ENCODE measurements around the gene CTNNA3. TPM values are rescaled to one million over a fixed set of nuclear protein-coding genes. Genes with fewer than 3 reads are reported as not detected.

CTNNA3 gene
- total RNA-seq, 1 experiment from 2014 or later: 0.85 TPM

GRCh38 chr10:67541411-67541810, 154.6 kb downstream of the CTNNA3 start:
- peaks cover 7% of the 10 kb centered on the region; the same call in 1 of the 2 replicates for H3K27me3 ChIP-seq (ENCODE audit: control insufficient read depth, insufficient read depth, low read length)
- no peaks in the 10 kb centered on the region for H3K9me3 ChIP-seq (ENCODE audit: control insufficient read depth, insufficient read depth, low read depth, low read length)
- intact Hi-C loops (cut with micrococcal nuclease; ENCODE audit: unreplicated experiment) (no loop called here), in situ Hi-C loops (cut with HindIII; ENCODE audit: low pct_unique_long_range_greater_than_20kb, low sequenced_read_pairs) (no loop called here)
- POLR2A ChIA-PET: no interaction called here
- H3K4me3 ChIP-seq (ENCODE audit: low read depth in 2 of 2, low read length in 2 of 2): no peak overlapping the region
- ATAC-seq: no peak
- H3K4me1 ChIP-seq (ENCODE audit: control insufficient read depth, insufficient read depth, low read length): peaks cover 4% of the 10 kb centered on the region; the same call in 1 of the 2 replicates
- no TSS peak for BruUV-seq (replicated peaks)
- H3K27ac ChIP-seq (ENCODE audit: low read length): no peak overlapping the region
- H3K36me3 ChIP-seq (ENCODE audit: control insufficient read depth, insufficient read depth, low read length): no peaks in the 10 kb centered on the region
- no peak for TF ChIP-seq TCF7L2 (IDR thresholded peaks at IDR 0.05; ENCODE audit: low read depth, low read length)
- TF ChIP-seq CTCF (IDR thresholded peaks at IDR 0.05): no peak
- no peak for TF ChIP-seq SIN3A (IDR thresholded peaks at IDR 0.05; ENCODE audit: borderline replicate concordance, insufficient read depth, low read depth, low read length)
- no peak for TF ChIP-seq POLR2AphosphoS5 (IDR thresholded peaks at IDR 0.05; ENCODE audit: low read depth, low read length)
- TF ChIP-seq, protein P1, sequence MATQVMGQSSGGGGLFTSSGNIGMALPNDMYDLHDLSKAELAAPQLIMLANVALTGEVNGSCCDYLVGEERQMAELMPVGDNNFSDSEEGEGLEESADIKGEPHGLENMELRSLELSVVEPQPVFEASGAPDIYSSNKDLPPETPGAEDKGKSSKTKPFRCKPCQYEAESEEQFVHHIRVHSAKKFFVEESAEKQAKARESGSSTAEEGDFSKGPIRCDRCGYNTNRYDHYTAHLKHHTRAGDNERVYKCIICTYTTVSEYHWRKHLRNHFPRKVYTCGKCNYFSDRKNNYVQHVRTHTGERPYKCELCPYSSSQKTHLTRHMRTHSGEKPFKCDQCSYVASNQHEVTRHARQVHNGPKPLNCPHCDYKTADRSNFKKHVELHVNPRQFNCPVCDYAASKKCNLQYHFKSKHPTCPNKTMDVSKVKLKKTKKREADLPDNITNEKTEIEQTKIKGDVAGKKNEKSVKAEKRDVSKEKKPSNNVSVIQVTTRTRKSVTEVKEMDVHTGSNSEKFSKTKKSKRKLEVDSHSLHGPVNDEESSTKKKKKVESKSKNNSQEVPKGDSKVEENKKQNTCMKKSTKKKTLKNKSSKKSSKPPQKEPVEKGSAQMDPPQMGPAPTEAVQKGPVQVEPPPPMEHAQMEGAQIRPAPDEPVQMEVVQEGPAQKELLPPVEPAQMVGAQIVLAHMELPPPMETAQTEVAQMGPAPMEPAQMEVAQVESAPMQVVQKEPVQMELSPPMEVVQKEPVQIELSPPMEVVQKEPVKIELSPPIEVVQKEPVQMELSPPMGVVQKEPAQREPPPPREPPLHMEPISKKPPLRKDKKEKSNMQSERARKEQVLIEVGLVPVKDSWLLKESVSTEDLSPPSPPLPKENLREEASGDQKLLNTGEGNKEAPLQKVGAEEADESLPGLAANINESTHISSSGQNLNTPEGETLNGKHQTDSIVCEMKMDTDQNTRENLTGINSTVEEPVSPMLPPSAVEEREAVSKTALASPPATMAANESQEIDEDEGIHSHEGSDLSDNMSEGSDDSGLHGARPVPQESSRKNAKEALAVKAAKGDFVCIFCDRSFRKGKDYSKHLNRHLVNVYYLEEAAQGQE (IDR thresholded peaks at IDR 0.05; ENCODE audit: insufficient read depth in 1 of 2, low read depth in 2 of 2, low read length in 1 of 2): no peak
- CTCF ChIA-PET: no interaction called here
- no peak for DNase-seq (ENCODE audit: low read depth, low spot score)

DNA sequence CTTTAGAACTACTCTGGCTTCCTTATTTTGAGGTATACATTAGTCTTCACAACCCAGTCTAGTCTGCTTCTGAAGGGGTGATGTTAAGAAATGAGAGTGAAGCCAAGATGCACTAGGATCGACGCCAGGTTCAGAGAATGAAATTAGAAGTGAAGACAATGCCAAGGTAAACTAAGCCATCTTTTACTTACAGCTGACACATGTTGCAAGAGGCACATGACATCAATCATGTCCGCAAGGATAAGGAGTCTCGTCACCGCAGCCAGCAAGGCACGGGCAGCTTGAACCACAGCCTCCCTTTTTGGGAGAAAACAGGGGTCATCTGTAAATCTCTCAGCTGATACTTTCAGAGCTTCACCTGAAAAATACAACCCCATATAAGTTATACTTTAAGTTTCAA, 156.7 kb downstream of the CTNNA3 start:
- Histone ChIP-seq H3K4me3 (ENCODE audit: low read depth in 2 of 2, low read length in 2 of 2) (no peak overlapping the region), H3K9me3 (ENCODE audit: control insufficient read depth, insufficient read depth, low read depth, low read length) (no peaks in the 10 kb centered on the region), H3K27ac (ENCODE audit: low read length) (no peak overlapping the region), H3K36me3 (ENCODE audit: control insufficient read depth, insufficient read depth, low read length) (no peaks in the 10 kb centered on the region), H3K27me3 (ENCODE audit: control insufficient read depth, insufficient read depth, low read length) (peaks cover 14% of the 10 kb centered on the region; the same call in 1 of the 2 replicates), H3K4me1 (ENCODE audit: control insufficient read depth, insufficient read depth, low read length) (peaks cover 4% of the 10 kb centered on the region; the same call in 1 of the 2 replicates)
- POLR2A ChIA-PET: no interaction called here
- BruUV-seq (replicated peaks): no TSS peak
- no peak for ATAC-seq
- intact Hi-C loops (cut with micrococcal nuclease; ENCODE audit: unreplicated experiment) (no loop called here), in situ Hi-C loops (cut with HindIII; ENCODE audit: low pct_unique_long_range_greater_than_20kb, low sequenced_read_pairs) (no loop called here)
- DNase-seq (ENCODE audit: low read depth, low spot score): no peak
- CTCF ChIA-PET: no interaction called here
- no peak for TF ChIP-seq SIN3A (IDR thresholded peaks at IDR 0.05; ENCODE audit: borderline replicate concordance, insufficient read depth, low read depth, low read length)

GRCh38 chr10:67537906-67538305, 158.1 kb downstream of the CTNNA3 start:
- ChIA-PET POLR2A (no interaction called here), CTCF (interaction anchor here (0.6 to 0.7 kb wide), 4 partner anchors 161 to 756 kb away, joined by 4 to 12 read pairs (median 6); no protein-coding TSS in a partner anchor)
- DNase-seq (ENCODE audit: low read depth, low spot score): no peak
- Histone ChIP-seq H3K27ac (ENCODE audit: low read length) (no peak overlapping the region), H3K9me3 (ENCODE audit: control insufficient read depth, insufficient read depth, low read depth, low read length) (no peaks in the 10 kb centered on the region), H3K27me3 (ENCODE audit: control insufficient read depth, insufficient read depth, low read length) (peaks cover 14% of the 10 kb centered on the region; the same call in 1 of the 2 replicates), H3K4me1 (ENCODE audit: control insufficient read depth, insufficient read depth, low read length) (peaks cover 4% of the 10 kb centered on the region; the same call in 1 of the 2 replicates), H3K36me3 (ENCODE audit: control insufficient read depth, insufficient read depth, low read length) (no peaks in the 10 kb centered on the region), H3K4me3 (ENCODE audit: low read depth in 2 of 2, low read length in 2 of 2) (no peak overlapping the region)
- no TSS peak for BruUV-seq (replicated peaks)
- intact Hi-C loops (cut with micrococcal nuclease; ENCODE audit: unreplicated experiment) (no loop called here), in situ Hi-C loops (cut with HindIII; ENCODE audit: low pct_unique_long_range_greater_than_20kb, low sequenced_read_pairs) (no loop called here)
- no peak for ATAC-seq
- TF ChIP-seq TCF7L2 (IDR thresholded peaks at IDR 0.05; ENCODE audit: low read depth, low read length): no peak
- no peak for TF ChIP-seq POLR2AphosphoS5 (IDR thresholded peaks at IDR 0.05; ENCODE audit: low read depth, low read length)
- no peak for TF ChIP-seq CTCF (IDR thresholded peaks at IDR 0.05)
- no peak for TF ChIP-seq SIN3A (IDR thresholded peaks at IDR 0.05; ENCODE audit: borderline replicate concordance, insufficient read depth, low read depth, low read length)
- TF ChIP-seq, protein P1 (IDR thresholded peaks at IDR 0.05; ENCODE audit: insufficient read depth in 1 of 2, low read depth in 2 of 2, low read length in 1 of 2): no peak
